ENCODE results near the gene MIAT. TPM values are rescaled to one million over a fixed set of nuclear protein-coding genes. Genes with fewer than 3 reads are reported as not detected.

MIAT gene
- polyA plus RNA-seq, 1 donor (not counting 4 experiments of a cell fraction or from before 2014, with no cell fraction given), result 0.04 TPM

- DNase-seq (ENCODE audit: low read depth, low spot score) (no peak), FAIRE-seq (no peak)
- dilution Hi-C loops (cut with MboI; ENCODE audit: extremely low pct_ligation_motif_present, low sequenced_read_pairs), result no loop called here
- Histone ChIP-seq H3K9me1 (ENCODE audit: control insufficient read depth, extremely low read depth, insufficient read depth, low read length) (no peaks in the 10 kb centered on the region), H3K4me2 (ENCODE audit: control insufficient read depth, extremely low read depth, insufficient read depth, low read depth, low read length) (no peak overlapping the region), H3K27me3 (ENCODE audit: control insufficient read depth, extremely low read depth, insufficient read depth, low read length) (no peaks in the 10 kb centered on the region), H3K4me3 (ENCODE audit: control insufficient read depth in 2 of 3, extremely low read depth in 1 of 3, insufficient read depth in 2 of 3, low read depth in 1 of 3, low read length in 3 of 3) (no peak overlapping the region), H3K27ac (ENCODE audit: control insufficient read depth, insufficient read depth, low read length) (no peak overlapping the region), H4K20me1 (ENCODE audit: control insufficient read depth, extremely low read depth, insufficient read depth, low read length) (no peaks in the 10 kb centered on the region), H3K9me3 (ENCODE audit: control insufficient read depth, low read depth, low read length) (no peaks in the 10 kb centered on the region), H3K36me3 (ENCODE audit: control insufficient read depth in 2 of 2, extremely low read depth in 1 of 2, insufficient read depth in 2 of 2, low read length in 2 of 2) (peaks cover 1 to 2% of the 10 kb centered on the region in 2 experiments), H2AFZ (ENCODE audit: control insufficient read depth, low read length) (no peak overlapping the region), H3K9ac (ENCODE audit: control insufficient read depth, extremely low read depth, insufficient read depth, low read length) (no peak overlapping the region), H3K4me1 (ENCODE audit: control insufficient read depth, extremely low read depth, insufficient read depth, low read length) (no peaks in the 10 kb centered on the region), H3K79me2 (ENCODE audit: control insufficient read depth, insufficient read depth, low read length) (no peaks in the 10 kb centered on the region)
- TF ChIP-seq CTCF (optimal IDR thresholded peaks at IDR 0.05 in 1 of 3, IDR thresholded peaks at IDR 0.05 in 1 of 3, conservative IDR thresholded peaks at IDR 0.05 in 1 of 3; ENCODE audit: extremely low read depth in 1 of 3, insufficient read depth in 2 of 3, low read length in 3 of 3) (no peak), EZH2 (IDR thresholded peaks at IDR 0.05; ENCODE audit: low read length) (no peak)
These were observed 58.1 kb downstream of the MIAT start for GRCh38 chr22:26715392-26715936.

- no peak for DNase-seq (ENCODE audit: low read depth, low spot score)
- dilution Hi-C loops (cut with MboI; ENCODE audit: extremely low pct_ligation_motif_present, low sequenced_read_pairs), result no loop called here
- TF ChIP-seq CTCF (optimal IDR thresholded peaks at IDR 0.05 in 1 of 3, IDR thresholded peaks at IDR 0.05 in 1 of 3, conservative IDR thresholded peaks at IDR 0.05 in 1 of 3; ENCODE audit: extremely low read depth in 1 of 3, insufficient read depth in 2 of 3, low read length in 3 of 3) (no peak), EZH2 (IDR thresholded peaks at IDR 0.05; ENCODE audit: low read length) (no peak)
- H3K4me3 ChIP-seq (ENCODE audit: control insufficient read depth in 2 of 3, extremely low read depth in 1 of 3, insufficient read depth in 2 of 3, low read depth in 1 of 3, low read length in 3 of 3), result no peak overlapping the region
- H3K9me3 ChIP-seq (ENCODE audit: control insufficient read depth, low read depth, low read length), result no peaks in the 10 kb centered on the region
- H3K27me3 ChIP-seq (ENCODE audit: control insufficient read depth, extremely low read depth, insufficient read depth, low read length), result no peaks in the 10 kb centered on the region
- no peak overlapping the region for H3K4me2 ChIP-seq (ENCODE audit: control insufficient read depth, extremely low read depth, insufficient read depth, low read depth, low read length)
- no peaks in the 10 kb centered on the region for H3K9me1 ChIP-seq (ENCODE audit: control insufficient read depth, extremely low read depth, insufficient read depth, low read length)
- H3K79me2 ChIP-seq (ENCODE audit: control insufficient read depth, insufficient read depth, low read length), result no peaks in the 10 kb centered on the region
- FAIRE-seq, result no peak
- no peak overlapping the region for H3K27ac ChIP-seq (ENCODE audit: control insufficient read depth, insufficient read depth, low read length)
- H3K9ac ChIP-seq (ENCODE audit: control insufficient read depth, extremely low read depth, insufficient read depth, low read length), result no peak overlapping the region
- peaks cover 2 to 3% of the 10 kb centered on the region in 2 experiments for H3K36me3 ChIP-seq (ENCODE audit: control insufficient read depth in 2 of 2, extremely low read depth in 1 of 2, insufficient read depth in 2 of 2, low read length in 2 of 2)
- peaks cover 3% of the 10 kb centered on the region for H3K4me1 ChIP-seq (ENCODE audit: control insufficient read depth, extremely low read depth, insufficient read depth, low read length)
- H2AFZ ChIP-seq (ENCODE audit: control insufficient read depth, low read length), result no peak overlapping the region
- H4K20me1 ChIP-seq (ENCODE audit: control insufficient read depth, extremely low read depth, insufficient read depth, low read length), result no peaks in the 10 kb centered on the region
These were observed 61.1 kb downstream of the MIAT start for GRCh38 chr22:26718488-26718887.
